ENCODE measurements around the gene ATXN1.
"Not testable (repeated sequence)": the region's sequence is repeated elsewhere in the genome, so short reads cannot be mapped to it uniquely, and the experiment has no call there.

GRCh38 chr6:16259604-16260003, 501.7 kb downstream of the ATXN1 start:
- not testable (repeated sequence) for TF ChIP-seq CTCF (optimal IDR thresholded peaks at IDR 0.05 in 1 of 3, IDR thresholded peaks at IDR 0.05 in 1 of 3, conservative IDR thresholded peaks at IDR 0.05 in 1 of 3; ENCODE audit: extremely low read depth in 1 of 3, insufficient read depth in 2 of 3, low read length in 3 of 3); EZH2 (IDR thresholded peaks at IDR 0.05; ENCODE audit: low read length)

Data from keratinocyte (primary cell).